ENCODE results near the gene PLA2G7. TPM values are rescaled to one million over a fixed set of nuclear protein-coding genes. Genes with fewer than 3 reads are reported as not detected.

PLA2G7 gene
- total and polyA plus RNA-seq, 2 of the 4 experiments (the other 2 are of a cell fraction): not detected

- Histone ChIP-seq H3K27me3 (ENCODE audit: control insufficient read depth, insufficient read depth, low read length) (peaks cover 30% of the 10 kb centered on the region), H2AFZ (replicated peaks; ENCODE audit: low read length, poor library complexity) (no peak overlapping the region), H2BK5ac (ENCODE audit: low read depth, low read length, poor library complexity, severe bottlenecking) (no peak overlapping the region), H3K4me2 (ENCODE audit: low read depth, low read length) (no peak overlapping the region), H4K20me1 (ENCODE audit: insufficient read depth, low read length) (no peaks in the 10 kb centered on the region), H3K4ac (ENCODE audit: low read depth, low read length) (no peak overlapping the region), H3K14ac (replicated peaks; ENCODE audit: low read depth, low read length) (no peak overlapping the region), H2BK20ac (ENCODE audit: low read depth, low read length) (no peak overlapping the region), H2AK5ac (ENCODE audit: low read depth, low read length) (no peak overlapping the region), H3K79me1 (ENCODE audit: low read depth in 1 of 2, low read length in 2 of 2) (no peaks in the 10 kb centered on the region), H3K9me1 (ENCODE audit: insufficient read depth, low read length) (no peaks in the 10 kb centered on the region), H3K9me3 (ENCODE audit: control insufficient read depth, insufficient read depth, low read length) (no peaks in the 10 kb centered on the region), H2BK120ac (ENCODE audit: low read depth, low read length) (no peak overlapping the region), H3K56ac (ENCODE audit: extremely low read depth, insufficient read depth, low read length) (no peak overlapping the region), H3K18ac (ENCODE audit: low read depth, low read length) (no peak overlapping the region), H3K4me3 (ENCODE audit: insufficient read depth, low read depth, low read length) (no peak overlapping the region), H2AK9ac (replicated peaks; ENCODE audit: low read depth, low read length, poor library complexity) (no peak overlapping the region), H3K23ac (ENCODE audit: low read depth, low read length) (no peak overlapping the region), H3K9ac (ENCODE audit: low read depth, low read length) (no peak overlapping the region), H4K5ac (ENCODE audit: low read depth, low read length) (no peak overlapping the region), H4K8ac (ENCODE audit: low read depth in 2 of 2, low read length in 2 of 2) (no peak overlapping the region), H2BK15ac (ENCODE audit: low read depth, low read length) (no peak overlapping the region), H4K91ac (ENCODE audit: insufficient read depth, low read depth, low read length) (no peak overlapping the region), H3K36me3 (ENCODE audit: control insufficient read depth, insufficient read depth, low read length) (no peaks in the 10 kb centered on the region), H3K4me1 (ENCODE audit: control insufficient read depth, insufficient read depth, low read length) (0 out of 2 replicates have a peak, but pooled peaks cover 2% of the 10 kb centered on the region), H3K27ac (ENCODE audit: insufficient read depth, low read length) (no peak overlapping the region)
- intact Hi-C loops (cut with micrococcal nuclease): no loop called here
- ChIA-PET CTCF (no interaction called here), POLR2A (ENCODE audit: unreplicated experiment) (no interaction called here)
- TF ChIP-seq ELK1 (IDR thresholded peaks at IDR 0.05; ENCODE audit: borderline replicate concordance, low read depth, low read length) (no peak), CEBPB (IDR thresholded peaks at IDR 0.05; ENCODE audit: low read depth, low read length) (no peak), NFE2L2 (IDR thresholded peaks at IDR 0.05; ENCODE audit: low read depth, low read length) (no peak), POLR2A (IDR thresholded peaks at IDR 0.05; ENCODE audit: low read depth, low read length) (no peak), MAFK (IDR thresholded peaks at IDR 0.05; ENCODE audit: low read depth, low read length) (no peak), MAZ (IDR thresholded peaks at IDR 0.05; ENCODE audit: borderline replicate concordance, low read depth, low read length) (no peak), USF2 (IDR thresholded peaks at IDR 0.05; ENCODE audit: low read depth, low read length) (no peak)
- DNase-seq: no peak
- in situ Hi-C loops (cut with MboI; ENCODE audit: low sequenced_read_pairs): no loop called here
- dilution Hi-C loops (cut with HindIII; ENCODE audit: low sequenced_read_pairs, unreplicated experiment): no loop called here
- no peak for ATAC-seq (ENCODE audit: low read depth)
- no TSS peak for BruUV-seq (replicated peaks)
- WGBS, 2 experiments (ENCODE audit: extremely low coverage in 2 of 2, insufficient read length in 1 of 2): 0% methylated on average over 1 of the region's 8 CpGs; no CpG with 5 or more reads in 1 of the 2 experiments
Observed at GRCh38 chr6:46735720-46736031, 501 bp upstream of the PLA2G7 start.

Measured in IMR-90 (cell line).